Measurements from ENCODE around the gene ZNF554.
A peak's percentile ranks its signal among the peaks of the same experiment; 100 is the strongest.
"Not testable (repeated sequence)": the region's sequence is repeated elsewhere in the genome, so short reads cannot be mapped to it uniquely, and the experiment has no call there.

ZNF554 gene

DNA sequence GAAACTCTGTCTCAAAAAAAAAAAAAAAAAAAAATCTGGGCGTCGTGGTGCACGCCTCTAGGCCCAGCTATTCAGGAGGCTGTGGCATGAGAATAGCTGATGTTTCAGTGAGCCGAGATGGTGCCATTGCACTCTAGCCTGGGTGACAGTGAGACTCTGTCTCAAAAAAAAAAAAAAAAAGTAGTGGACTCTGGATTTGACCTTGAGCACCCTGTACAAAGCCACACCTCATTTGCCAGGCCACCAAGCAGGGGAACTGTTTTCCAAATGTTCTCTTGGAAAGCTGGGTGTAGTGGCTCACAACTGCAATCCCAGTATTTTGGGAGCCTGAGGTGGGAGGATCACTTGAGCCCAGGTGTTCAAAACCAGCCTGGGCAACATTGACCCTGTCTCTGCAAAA is 17.8 kb downstream of the ZNF554 start:
- DNase-seq, result no peak

DNA sequence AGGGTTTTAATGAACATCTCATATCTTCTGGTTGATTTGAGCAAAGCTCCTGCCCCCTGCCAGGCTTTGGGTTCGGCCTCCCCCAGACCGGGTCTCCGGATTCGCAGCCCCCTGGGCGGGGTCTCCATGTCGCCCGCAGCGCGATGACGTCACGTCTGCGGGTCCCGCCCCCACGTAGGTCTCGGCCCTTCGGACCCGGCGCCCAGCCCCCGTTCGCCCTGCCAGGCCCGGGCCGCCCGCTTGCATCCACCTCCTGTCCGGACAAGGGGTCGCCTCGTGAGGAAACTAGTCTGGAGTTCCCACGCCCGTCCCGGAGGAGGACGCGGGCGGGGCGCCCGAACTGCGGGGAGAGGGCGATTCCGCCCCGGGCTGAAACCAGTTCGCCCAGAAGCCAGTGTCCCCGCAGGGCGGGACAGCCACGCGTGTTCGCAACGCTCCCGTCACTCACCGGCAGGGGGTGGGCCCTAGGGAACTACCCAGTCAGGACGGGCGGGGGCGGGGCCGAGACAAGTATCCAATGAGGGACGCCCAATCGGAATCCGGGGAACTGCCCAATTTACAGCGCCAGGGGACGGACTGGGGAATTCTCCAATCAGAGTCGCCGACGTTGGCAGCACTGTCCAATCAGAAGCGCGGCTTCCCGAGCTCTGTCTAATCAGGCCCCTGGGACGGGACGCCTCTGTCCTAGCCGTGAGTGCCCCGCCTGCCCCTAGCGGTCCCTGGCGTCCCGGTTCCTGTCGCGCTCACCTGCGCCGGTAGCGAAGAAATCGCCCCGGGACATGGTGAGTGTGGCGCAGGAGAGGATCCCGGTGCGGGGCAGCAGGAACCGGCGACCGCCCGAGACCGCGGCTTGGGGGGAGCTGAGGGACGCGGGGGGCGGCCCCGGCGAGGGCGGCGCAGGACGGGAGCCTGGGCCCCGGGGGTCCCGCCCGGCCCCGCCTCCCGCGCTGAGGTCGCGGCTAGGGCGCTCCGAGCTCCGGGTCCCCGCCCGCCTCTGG is 21.4 kb downstream of the ZNF554 start, which contains the start of gene ZNF555:
Gene ZNF555 (plus strand): TSS at position 682 of the 998 bp plus-strand sequence. CDS start 98 bp downstream, at position 780.
- DNase-seq, result peak; percentile 75

DNA sequence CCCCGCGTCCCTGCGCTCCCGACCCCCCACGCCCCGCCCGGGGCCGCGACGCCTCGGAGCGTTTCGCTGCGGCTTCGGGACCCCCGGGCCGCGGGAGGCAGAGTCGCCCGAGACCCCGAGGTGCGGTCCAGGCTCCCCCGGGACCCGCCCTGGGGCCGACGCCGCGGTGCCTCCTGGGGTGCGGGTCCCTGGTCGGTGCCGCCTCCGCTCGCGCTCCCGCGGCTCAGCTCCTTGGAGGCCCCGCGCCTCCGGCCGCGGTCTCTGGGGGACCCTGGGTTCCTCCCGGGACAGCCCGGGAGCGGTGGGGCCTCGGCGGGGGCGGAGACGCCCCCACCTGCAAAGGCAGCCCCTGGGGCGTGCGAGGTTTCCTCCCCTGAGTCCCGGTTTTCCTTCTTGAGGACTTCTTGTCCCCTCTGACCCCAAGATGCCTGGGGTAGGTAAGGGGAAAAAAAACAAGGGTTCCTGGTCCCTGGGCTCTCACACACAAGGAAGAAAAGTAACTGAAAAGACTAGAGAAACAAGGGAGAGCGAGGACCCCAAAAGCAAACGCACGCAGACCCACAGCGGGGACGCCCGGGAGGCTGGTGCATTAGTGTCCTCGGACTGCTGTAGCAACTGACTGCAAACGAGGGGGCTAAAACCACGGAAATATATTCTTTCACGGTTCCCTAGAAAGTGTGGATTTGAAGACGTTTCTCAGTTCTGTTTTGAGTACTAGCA is 22.3 kb downstream of the ZNF554 start:
- no peak for DNase-seq

DNA sequence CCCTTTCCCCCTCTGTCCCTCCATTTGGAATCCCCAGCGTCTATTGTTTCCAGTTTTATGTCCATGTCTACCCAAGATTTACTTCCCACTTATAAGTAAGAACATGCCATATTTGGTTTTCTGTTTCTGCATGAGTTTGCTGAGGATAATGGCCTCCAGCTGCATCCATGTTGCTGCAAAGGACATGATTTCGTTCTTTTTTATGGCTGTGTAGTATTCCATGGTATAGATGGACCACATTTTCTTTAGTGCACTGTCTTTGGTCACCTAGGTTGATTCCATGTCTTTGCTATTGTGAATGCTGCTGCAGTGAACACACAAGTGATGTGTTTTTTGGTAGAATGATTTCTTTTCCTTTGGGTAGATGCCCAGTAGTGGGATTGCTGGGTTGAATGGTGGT is 25.4 kb downstream of the ZNF554 start:
- DNase-seq, result no peak

DNA sequence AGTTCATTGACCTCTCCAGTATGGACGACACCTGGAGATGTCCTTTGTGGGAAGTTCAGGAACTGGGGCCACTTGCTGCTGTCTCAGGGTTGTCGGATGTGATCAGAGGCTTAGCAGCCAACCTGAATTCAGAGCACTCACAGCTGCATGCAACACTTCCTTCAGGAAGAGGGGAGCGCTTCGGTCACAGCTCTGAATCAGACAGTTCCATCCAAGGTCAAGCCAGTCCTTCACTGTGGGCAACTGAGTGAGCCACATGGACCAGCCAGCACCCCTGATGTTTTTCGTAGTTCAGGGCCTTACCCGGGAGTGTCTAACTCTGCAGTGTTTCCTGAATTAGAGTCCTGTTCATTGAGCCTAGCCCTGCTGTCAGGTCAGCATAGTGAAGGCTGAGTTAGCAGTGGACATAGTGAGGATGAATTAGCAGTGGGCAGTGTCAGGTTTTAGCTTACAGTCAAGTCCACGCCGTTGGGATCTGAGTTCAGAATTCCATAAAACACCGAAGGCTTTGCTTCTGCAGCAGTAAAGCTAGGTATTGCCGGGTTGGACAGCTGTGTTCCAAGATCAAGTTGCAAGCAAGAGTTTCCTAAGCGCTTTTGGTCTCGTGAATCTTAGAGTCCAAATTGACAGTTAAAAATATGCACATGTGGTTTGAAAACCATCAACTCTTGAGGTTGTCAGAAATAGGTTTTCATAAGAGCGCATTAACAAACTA is 26.7 kb downstream of the ZNF554 start:
- DNase-seq, result no peak

DNA sequence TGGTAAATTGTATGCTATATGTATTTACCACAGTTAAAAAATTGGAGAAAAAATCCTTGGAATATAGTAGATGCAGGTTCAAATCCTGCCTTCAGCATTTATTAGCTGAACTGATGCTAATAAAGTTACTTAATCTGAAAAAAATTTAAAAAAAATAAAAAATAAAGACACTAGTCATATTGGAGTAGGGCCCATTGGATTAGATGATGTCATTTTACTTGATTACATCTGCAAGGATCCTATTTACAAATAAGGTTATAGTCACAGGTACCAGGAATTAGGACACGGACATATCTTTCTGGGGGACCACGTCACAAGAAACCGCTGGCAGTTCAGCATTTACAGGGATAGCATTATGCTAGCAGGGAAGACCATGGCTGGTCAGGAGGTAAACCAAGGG is 27.8 kb downstream of the ZNF554 start:
- no peak for DNase-seq

DNA sequence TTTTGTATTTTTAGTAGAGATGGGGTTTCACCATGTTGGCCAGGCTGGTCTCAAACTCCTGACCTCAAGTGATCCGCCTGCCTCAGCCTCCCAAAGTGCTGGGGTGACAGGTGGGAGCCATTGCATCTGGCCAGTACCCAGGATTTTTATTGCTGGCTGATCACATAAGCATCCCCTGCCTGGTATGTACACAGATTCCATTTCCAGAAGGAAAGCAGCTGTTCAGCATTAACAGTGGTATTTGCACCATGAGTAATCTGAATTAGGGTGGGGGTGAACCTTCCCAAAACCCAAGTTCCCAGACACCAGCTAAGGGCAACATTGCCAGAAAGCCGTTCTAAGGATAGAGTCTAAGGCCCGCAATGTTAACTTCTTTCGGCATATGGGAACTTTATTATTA is 28.9 kb downstream of the ZNF554 start:
- no peak for DNase-seq

DNA sequence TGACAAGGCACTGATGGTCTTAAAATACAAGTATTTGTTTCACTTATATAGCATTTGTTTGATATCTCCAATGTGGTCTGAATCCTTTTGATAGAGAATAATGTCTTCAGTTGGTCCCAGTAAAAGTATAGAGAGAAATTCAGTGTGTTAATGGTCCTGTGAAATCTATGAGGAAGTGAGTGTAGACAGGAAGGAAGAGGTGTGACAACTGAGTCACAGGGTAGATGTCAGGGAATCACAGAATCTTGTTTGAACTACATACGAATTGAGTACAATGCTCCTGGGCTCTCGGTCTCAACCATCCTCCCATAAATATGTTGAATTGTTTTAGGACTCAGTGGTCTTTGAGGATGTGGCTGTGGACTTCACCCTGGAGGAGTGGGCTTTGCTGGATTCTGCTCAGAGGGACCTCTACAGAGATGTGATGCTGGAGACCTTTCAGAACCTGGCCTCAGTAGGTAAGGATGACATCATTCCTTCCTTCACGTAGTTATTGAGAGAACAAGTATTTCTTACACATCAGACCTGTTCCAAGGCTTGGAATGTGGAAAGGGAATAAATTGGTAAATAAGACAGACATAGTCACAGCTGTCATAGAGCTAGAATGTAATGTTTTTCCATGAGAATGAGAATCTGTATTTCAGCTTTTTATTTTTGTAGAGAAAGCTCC is 30.7 kb downstream of the ZNF554 start:
- no peak for DNase-seq

DNA sequence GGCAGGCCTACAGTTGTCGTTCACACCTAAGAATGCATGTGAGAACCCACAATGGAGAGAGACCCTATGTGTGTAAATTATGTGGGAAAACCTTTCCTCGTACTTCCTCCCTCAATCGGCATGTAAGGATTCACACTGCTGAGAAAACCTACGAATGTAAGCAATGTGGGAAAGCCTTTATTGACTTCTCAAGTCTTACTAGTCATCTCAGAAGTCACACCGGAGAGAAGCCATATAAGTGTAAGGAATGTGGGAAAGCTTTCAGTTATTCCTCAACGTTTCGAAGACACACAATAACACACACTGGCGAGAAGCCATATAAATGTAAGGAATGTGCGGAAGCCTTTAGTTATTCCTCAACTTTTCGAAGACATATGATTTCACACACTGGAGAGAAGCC is 32.9 kb downstream of the ZNF554 start:
- no peak for DNase-seq

DNA sequence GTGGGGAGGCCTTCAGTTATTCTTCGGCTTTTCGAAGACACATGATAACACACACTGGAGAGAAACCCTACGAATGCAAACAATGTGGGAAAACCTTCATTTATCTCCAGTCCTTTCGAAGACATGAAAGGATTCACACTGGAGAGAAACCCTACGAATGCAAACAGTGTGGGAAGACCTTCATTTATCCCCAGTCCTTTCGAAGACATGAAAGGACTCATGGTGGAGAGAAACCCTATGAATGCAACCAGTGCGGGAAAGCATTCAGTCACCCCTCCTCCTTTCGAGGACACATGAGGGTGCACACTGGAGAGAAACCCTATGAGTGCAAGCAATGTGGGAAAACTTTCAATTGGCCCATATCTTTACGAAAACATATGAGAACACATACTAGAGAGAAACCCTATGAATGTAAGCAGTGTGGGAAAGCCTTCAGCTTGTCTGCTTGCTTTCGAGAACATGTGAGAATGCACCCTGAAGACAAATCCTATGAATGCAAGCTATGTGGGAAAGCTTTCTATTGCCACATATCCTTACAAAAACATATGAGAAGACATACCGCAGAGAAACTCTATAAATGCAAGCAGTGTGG is 33.4 kb downstream of the ZNF554 start:
- DNase-seq, result no peak

DNA sequence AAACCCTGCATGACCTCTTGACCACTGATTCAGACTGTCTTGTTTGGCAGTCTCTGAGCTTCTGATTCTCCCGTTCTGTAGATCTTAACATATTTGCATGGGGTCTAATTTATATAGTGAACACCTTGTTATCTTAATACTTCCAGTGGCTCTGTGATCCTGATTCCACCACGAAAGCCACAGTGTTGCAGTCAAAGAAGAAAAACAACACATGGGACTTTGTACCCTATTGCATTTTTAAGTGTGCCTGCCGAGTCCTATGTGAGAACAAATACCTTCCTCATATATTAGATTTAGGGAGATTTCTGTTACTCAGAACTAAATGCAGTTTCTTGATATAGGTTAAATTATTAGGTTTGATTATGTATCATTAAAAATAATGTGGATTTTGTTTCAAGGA is 35.2 kb downstream of the ZNF554 start:
- DNase-seq, result no peak

DNA sequence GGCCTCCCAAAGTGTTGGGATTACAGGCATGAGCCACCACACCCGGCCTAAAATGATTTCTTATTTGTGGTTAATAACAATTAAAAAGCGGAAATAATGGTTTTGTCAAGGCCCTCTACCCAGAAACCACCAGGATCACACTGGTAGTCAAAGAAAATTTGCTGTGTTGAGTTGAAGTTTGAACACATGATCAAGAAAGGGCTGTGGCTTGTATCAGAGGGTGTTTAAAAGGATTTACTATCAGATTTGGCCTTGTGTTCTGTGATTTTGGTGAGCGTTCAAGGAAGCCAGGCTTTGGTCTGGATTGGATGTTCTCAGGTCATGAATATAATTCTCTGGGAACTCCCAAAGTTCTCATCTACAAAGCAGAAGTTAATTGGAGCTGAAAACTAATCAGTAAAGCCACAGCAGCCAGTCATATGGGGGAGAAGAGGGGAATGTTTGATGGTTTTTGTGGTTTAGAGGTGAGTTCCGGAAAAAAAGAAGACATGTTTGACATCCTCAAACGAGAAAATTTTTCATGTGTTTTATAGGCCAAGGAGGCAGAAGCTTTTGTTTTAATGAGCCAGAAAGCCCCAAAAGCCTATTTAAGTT is 36.9 kb downstream of the ZNF554 start:
- DNase-seq, result no peak

DNA sequence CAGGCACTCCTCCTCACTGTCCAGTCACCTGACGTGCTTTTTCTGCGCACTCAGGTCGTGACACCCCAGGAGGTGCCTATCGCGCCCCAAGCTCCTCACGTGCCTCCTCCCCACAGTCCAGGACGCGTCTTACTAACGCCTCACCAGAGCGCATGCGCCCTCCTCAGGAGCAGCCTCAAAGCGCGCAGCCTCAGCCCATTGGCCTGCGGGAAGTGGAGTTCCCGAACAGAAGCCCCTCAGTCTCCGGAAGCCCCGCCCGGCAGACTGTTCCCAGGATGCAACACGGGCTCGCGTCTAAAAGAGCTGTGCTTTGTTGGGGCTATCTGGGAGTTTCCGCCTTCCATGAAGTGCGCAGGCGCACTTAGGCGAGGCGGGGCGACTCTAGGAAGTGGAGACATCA is 39.2 kb downstream of the ZNF554 start:
- DNase-seq, result no peak

DNA sequence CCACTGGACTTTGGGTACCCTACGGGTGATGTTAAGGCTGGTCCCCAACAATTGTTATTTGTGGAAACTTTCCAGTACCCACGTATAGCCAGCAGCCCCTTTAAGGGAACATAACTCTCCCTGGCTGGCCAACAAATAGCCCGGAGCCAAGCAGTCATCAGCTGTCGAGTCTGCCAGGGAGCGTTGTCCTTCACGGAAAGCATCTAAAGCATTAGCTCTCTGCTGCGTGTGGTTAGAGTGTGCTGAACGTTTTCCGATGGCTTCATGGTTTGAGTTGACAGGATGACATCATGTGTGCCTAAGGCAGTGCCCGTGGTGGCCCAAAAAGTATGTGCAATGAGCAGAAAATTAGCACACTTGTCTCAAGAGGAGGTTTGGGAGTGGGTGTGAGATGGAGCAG is 44.1 kb downstream of the ZNF554 start:
- no peak for DNase-seq

DNA sequence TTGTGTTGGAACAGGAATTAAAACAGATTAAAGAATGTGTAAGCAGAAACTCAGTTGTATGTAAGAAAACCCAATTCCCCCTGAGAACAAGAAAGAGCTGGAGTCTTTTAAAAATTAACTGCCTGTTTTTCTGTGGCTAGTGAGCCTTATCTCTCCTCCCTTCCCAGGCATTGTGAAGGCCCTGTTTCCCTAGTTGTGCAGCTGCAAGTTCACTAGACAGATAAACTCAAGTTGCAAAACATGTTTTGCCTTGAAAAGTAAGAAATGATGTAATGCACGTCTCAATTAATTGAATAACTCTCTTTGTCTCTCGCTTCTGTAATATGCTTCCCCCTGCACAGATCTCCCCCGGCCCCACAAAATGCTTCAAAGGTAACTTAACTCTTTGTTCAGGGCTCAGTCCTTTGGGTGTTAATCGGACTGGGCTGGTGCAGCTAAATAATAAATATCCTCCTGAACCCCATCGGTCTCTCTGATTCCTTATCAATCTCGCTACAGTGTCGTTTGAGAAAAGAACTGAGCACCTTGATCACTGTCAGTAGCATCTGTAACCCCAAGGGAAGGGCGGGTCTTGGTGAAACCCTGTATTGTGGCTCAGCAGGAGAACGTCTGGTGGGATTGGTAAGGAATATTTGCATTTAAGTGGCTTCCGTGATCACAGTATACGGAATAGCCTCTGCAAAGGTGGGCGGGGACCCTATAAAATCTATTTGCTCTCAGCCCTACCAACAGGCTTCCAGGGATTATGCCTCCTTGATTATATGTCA is 45.8 kb downstream of the ZNF554 start:
- no peak for DNase-seq

DNA sequence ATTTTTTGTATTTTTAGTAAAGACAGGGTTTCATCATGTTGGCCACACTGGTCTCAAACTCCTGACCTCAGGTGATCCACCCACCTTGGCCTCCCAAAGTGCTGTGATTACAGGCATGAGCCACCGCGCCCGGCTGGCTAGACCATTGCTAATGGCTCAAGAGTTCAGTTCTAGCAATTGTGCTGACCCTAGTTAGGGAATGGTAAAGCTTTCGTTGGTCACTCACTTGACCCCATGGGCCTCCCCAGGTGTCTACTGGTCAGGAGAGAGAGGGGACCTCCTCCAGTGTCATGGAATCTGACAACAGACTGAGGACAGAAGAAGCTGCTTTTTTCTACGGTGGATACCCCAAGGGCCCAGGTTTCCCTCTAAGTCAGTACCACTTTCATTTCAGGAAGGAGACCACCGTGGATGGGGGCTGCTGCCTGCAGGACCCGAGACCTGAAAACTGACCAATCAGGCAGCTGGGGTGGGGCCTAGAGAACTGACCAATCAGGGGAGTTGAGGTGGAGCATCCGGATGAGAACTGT is 46.9 kb downstream of the ZNF554 start:
- no peak for DNase-seq

DNA sequence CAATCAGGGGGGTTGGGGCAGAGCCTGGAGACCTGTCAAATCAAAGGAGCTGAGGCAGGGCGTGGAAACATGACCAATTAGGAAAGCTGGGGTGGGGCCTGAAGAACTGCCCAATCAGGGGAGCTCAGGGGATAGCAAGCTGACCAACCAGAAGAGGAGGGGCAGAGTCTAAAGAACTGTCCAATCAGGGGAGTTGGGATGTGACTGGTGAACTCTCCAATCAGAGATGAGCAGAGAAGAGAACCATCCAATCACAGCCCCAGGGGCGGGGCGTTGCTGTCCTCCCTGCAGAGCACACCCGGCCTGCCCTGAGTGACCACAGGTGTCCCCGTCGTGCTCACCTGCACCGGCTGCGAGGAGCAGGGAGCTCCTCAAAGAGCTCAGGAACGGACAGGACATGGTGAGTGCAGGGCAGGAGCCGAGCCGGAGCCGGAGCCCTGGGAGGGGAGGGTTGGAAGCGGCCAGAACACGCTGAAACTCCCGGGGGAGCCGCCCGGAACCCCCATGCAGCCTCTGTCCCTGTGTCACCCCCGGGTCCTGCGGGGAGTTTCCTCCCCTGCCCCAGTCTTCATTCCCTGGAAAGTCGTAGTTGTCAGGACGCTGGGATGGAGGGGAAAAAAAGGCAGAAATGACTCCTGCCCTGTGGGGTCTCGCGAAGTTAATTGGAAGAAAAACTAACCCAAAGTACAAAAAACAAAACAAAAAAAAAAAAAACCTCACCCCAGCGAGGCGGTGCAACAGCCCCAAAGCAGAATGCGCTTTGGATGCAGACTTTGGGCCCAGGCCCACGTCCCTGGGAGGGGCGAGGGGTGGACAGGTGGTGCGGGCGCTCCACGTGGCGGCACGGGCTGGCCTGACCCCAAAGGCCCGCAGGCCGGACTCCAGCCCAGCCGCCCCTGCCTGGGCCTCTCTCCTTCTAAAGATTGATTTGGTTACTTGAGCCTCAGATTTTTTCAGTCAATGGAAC is 47.6 kb downstream of the ZNF554 start, which contains the start of gene ZNF556:
Gene ZNF556 (plus strand): TSS at position 311 of the 967 bp plus-strand sequence. CDS start 87 bp downstream, at position 398.
- peak; percentile 29 for DNase-seq

DNA sequence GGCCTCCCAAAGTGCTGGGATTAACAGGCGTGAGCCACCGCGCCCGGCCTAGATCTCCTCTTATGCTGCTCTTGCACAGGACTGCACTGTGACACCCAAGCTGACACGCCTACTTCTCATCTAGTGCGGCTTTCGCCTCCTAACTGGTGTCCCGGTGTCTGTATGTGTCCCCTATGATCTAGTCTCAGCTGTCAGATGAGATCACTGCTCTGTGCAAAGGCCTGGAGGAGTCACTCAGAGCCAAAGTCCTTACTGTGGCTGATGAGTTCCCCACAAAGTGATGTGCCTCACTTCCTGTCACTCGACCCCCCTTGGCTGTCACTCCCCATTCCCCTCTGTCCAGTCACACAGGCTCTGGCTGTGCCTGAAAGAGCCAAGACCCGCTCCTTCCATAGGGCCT is 50.0 kb downstream of the ZNF554 start:
- DNase-seq, result no peak

DNA sequence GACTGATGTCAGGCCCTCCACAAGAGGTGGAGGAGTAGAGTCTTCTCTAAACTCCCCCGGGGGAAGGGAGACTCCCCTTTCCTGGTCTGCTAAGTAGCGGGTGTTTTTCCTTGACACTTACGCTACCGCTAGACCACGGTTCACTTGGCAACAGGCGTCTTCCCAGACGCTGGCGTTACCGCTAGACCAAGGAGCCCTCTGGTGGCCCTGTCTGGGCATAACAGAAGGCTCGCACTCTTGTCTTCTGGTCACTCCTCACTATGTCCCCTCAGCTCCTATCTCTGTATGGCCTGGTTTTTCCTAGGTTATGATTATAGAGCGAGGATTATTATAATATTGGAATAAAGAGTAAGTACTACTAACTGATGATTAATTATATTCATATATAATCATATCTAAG is 52.5 kb downstream of the ZNF554 start:
- DNase-seq, result not testable (repeated sequence)
